Type B pancreatic cell (in vitro differentiated cells): ENCODE data around the gene LRRC37B. TPM values are rescaled to one million over a fixed set of nuclear protein-coding genes. Genes with fewer than 3 reads are reported as not detected.
A peak's percentile ranks its signal among the peaks of the same experiment; 100 is the strongest.
"Not testable (repeated sequence)": the region's sequence is repeated elsewhere in the genome, so short reads cannot be mapped to it uniquely, and the experiment has no call there.

Source experiments
- DNase-seq: peaks from one replicate; pipeline ENCODE4 v3.0.0; 2021; ENCODE audit warnings: mixed read lengths; ENCODE audit not compliant: unreplicated experiment; ENCODE audit errors: extremely low spot score
- H3K27ac Mint-ChIP-seq: 2 replicates; pipeline ENCODE4 v1.8.0; 2021; ENCODE audit warnings: mild to moderate bottlenecking, mixed read lengths
- H3K27me3 Mint-ChIP-seq: 2 replicates; pipeline ENCODE4 v1.8.0; 2021; ENCODE audit warnings: mixed read lengths
- H3K36me3 Mint-ChIP-seq: 2 replicates; pipeline ENCODE4 v1.8.0; 2021; ENCODE audit warnings: mixed read lengths
- H3K4me1 Mint-ChIP-seq: one replicate; pipeline ENCODE4 v1.8.0; 2021; ENCODE audit warnings: mixed read lengths; ENCODE audit not compliant: unreplicated experiment
- H3K4me3 Mint-ChIP-seq: 2 replicates; pipeline ENCODE4 v1.8.0; 2021; ENCODE audit warnings: mild to moderate bottlenecking, mixed read lengths
- H3K9me3 Mint-ChIP-seq: 2 replicates; pipeline ENCODE4 v1.8.0; 2021; ENCODE audit warnings: mixed read lengths
- long read RNA-seq: library from polyadenylated mRNA; unstranded; transcript quantifications from one replicate; pipeline ENCODE4 v2.0.0, GENCODE V29; 2020
- total RNA-seq: library from RNA; stranded (reverse); gene quantifications from 2 replicates; pipeline ENCODE4 v1.2.1, GENCODE V29; 2021; ENCODE audit warnings: low replicate concordance
- TF ChIP-seq, protein P1 (sequence below): fragments of 200-600 bp; sonication (generic); conservative IDR thresholded peaks from 2 replicates; pipeline ENCODE4 v1.5.0; 2021; ENCODE audit warnings: antibody characterized with exemption, mild to moderate bottlenecking

LRRC37B gene
- 15.0 and 28.8 TPM in 2 replicates for total RNA-seq
- long read RNA-seq, partial matches to known transcripts, result 1 of 3 reads
- long read RNA-seq, other reads (novel, unspliced or antisense), result 1 of 3 reads

DNA sequence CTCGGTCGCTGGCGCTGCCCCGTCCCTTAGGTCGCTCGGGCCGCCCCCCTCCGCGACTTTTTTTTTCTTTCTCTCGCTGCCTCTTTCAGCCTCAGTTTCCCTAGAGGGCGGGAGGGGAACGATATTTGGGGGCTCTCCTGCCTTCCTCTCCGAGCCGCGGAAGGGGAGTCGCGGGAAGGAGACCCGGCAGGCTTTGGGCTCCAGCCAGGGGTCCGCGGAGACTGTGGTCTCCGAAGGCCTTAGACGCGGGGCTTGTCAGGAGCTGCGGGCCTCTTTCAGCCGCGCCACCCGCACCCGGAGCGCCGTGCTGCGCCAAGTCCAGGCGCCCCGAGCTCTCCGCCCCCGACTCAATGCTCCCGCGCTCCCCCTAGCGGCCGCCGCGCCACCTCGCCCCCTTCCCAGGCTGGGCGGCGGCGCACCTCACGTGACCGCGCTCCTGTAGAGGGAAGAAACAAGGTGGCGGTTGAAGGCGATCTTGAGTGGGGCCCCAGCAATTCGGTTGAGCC, at the start of gene LRRC37B:
Gene LRRC37B, plus strand, starts transcription at position 427 of the 506 bp plus-strand sequence. CDS start 14,010 bp downstream, outside the sequence.
- peak within 1 kb of the TSS; percentile 94 for H3K4me3 Mint-ChIP-seq
- H3K36me3 Mint-ChIP-seq, result peaks cover 3% of the 10 kb centered on the region
- TF ChIP-seq, protein P1, sequence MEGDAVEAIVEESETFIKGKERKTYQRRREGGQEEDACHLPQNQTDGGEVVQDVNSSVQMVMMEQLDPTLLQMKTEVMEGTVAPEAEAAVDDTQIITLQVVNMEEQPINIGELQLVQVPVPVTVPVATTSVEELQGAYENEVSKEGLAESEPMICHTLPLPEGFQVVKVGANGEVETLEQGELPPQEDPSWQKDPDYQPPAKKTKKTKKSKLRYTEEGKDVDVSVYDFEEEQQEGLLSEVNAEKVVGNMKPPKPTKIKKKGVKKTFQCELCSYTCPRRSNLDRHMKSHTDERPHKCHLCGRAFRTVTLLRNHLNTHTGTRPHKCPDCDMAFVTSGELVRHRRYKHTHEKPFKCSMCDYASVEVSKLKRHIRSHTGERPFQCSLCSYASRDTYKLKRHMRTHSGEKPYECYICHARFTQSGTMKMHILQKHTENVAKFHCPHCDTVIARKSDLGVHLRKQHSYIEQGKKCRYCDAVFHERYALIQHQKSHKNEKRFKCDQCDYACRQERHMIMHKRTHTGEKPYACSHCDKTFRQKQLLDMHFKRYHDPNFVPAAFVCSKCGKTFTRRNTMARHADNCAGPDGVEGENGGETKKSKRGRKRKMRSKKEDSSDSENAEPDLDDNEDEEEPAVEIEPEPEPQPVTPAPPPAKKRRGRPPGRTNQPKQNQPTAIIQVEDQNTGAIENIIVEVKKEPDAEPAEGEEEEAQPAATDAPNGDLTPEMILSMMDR, result peak; percentile 98
- peak; percentile 95 for DNase-seq
- no peaks in the 10 kb centered on the region for H3K9me3 Mint-ChIP-seq
- peak within 1 kb of the TSS; percentile 85 for H3K27ac Mint-ChIP-seq
- no peaks in the 10 kb centered on the region for H3K27me3 Mint-ChIP-seq
- H3K4me1 Mint-ChIP-seq, result peaks cover 19% of the 10 kb centered on the region

DNA sequence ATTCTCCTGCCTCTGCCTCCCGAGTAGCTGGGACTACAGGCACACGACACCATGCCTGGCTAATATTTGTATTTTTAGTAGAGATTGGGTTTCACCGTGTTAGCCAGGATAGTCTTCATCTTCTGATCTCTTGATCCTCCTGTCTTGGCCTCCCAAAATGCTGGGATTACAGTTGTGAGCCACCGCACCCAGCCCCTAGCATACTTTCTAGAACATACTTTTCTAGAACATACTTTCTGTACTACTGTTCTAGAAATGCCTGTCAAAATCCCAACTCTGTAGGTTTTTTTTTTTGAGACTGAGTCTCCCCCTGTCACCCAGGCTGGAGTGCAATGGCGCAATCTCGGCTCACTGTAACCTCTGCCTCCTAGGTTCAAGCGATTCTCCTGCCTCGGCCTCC, 43.1 kb upstream of the LRRC37B start:
- not testable (repeated sequence) for H3K27ac Mint-ChIP-seq, H3K9me3 Mint-ChIP-seq
- H3K36me3 Mint-ChIP-seq, result peaks cover 12% of the 10 kb centered on the region

DNA sequence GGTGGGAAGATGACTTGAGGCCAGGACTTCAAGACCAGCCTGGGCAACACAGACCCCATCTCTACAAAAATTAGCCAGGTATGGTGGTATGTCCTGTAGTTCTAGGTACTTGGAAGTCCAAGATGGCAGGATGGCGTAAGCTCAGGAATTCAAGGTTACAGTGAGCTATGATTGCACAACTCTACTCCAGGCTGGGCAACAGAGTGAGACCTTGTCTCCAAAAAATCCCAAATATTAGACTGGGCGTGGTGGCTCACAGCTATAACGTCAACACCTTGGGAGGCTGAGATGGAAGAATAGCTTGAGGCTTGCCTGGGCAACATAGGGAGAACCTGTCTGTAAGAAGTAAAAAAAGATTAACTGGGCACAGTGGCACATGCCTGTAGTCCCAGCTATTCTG, 39.5 kb upstream of the LRRC37B start:
- Mint-ChIP-seq H3K27ac (no peak overlapping the region), H3K27me3 (no peaks in the 10 kb centered on the region)

More for the DNA sequence above, 43.1 kb upstream of the LRRC37B start:
- H3K4me1 Mint-ChIP-seq, H3K27me3 Mint-ChIP-seq, H3K4me3 Mint-ChIP-seq, DNase-seq: not testable (repeated sequence)

DNA sequence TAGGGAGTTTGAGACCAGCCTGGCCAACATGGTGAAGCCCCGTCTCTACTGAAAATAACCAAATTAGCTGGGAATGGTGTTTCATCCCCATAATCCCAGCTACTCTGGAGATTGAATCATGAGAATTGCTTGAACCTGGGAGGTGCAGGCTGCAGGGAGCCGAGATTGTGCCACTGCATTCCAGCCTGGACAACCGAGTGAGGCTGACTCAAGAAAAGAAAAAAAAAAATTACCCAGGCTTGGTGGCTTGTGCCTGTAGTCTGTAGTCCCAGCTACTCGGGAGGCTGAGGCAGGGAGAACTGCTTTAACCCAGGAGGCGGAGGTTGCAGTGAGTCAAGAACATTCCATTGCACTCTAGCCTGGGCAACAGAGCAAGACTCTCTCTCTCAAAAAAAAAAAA, 36.8 kb upstream of the LRRC37B start:
- H3K27ac Mint-ChIP-seq, H3K27me3 Mint-ChIP-seq, H3K4me3 Mint-ChIP-seq, H3K9me3 Mint-ChIP-seq, H3K36me3 Mint-ChIP-seq, DNase-seq, H3K4me1 Mint-ChIP-seq: not testable (repeated sequence)

More for the DNA sequence above, 39.5 kb upstream of the LRRC37B start:
- no peak overlapping the region for H3K4me3 Mint-ChIP-seq
- DNase-seq, result no peak
- H3K36me3 Mint-ChIP-seq, result peaks cover 2% of the 10 kb centered on the region
- H3K9me3 Mint-ChIP-seq, result no peaks in the 10 kb centered on the region
- H3K4me1 Mint-ChIP-seq, result no peaks in the 10 kb centered on the region
- TF ChIP-seq, protein P1, result no peak

DNA sequence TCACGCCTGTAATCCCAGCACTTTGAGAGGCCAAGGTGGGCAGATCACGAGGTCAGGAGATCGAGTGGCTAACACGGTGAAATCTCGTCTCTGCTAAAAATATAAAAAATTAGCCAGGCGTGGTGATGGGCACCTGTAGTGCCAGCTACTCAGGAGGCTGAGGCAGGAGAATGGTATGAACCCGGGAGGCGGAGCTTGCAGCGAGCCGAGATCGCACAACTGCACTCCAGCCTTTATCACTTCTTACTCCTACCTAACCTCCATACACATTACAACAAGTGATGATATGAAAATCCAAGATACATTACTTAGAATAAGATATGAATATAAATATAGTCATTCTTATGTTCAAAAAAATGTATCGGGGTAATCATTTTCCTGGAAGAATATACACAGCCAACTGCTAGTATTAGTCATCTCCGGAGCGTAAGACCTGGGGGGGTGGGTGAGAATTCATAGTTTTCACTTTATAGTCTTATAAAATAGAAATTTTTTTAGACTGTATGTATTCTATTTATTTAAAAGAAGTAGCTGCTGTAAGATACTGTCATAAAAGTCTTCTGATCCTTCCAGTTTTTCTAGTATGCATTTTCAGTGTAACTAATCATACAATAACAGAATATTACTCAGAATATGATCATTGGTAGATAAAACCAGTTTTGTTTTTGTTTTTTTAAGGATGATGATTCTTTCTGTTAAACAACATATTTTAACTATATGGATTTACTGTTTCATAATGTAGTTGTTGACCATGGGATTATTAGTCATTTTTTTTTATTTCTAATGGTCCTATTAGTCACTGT, 32.7 kb upstream of the LRRC37B start:
- H3K27ac Mint-ChIP-seq, H3K27me3 Mint-ChIP-seq, H3K4me3 Mint-ChIP-seq, H3K9me3 Mint-ChIP-seq, H3K4me1 Mint-ChIP-seq, DNase-seq: not testable (repeated sequence)
- H3K36me3 Mint-ChIP-seq, result peaks cover 13% of the 10 kb centered on the region

DNA sequence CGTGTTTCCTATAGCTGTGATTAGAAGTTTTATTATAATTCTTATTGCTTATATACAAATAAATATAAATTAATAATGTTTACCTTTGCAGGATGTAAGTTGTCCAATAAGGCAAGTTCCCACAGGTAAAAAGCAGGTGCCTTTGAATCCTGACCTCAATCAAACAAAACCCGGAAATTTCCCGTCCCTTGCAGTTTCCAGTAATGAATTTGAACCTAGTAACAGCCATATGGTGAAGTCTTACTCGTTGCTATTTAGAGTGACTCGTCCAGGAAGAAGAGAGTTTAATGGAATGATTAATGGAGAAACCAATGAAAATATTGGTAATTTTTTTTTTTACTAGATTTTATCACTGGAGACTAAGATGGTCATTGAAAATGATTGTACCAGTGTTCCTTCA, 31.8 kb upstream of the LRRC37B start:
- H3K4me3 Mint-ChIP-seq, DNase-seq, H3K27me3 Mint-ChIP-seq, H3K27ac Mint-ChIP-seq, H3K9me3 Mint-ChIP-seq, H3K4me1 Mint-ChIP-seq: not testable (repeated sequence)
- H3K36me3 Mint-ChIP-seq, result peaks cover 13% of the 10 kb centered on the region

DNA sequence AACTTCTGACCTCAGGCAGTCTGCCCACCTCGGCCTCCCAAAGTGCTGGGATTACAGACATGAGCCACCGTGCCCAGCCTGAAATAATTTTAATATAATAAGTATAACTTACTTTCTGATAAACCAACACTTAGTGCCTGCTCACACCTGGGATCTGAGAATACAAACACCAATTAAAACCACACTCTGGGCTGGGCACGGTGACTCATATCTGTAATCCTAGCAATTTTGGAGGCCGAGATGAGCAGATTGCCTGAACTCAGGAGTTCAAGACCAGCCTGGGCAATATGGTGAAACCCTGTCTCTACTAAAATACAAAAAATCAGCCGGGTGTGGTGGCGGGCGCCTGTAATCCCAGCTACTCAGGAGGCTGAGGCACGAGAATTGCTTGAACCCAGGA, 15.4 kb upstream of the LRRC37B start:
- not testable (repeated sequence) for H3K27me3 Mint-ChIP-seq, H3K27ac Mint-ChIP-seq, H3K9me3 Mint-ChIP-seq, H3K4me1 Mint-ChIP-seq, H3K4me3 Mint-ChIP-seq, DNase-seq
- peaks cover 14% of the 10 kb centered on the region for H3K36me3 Mint-ChIP-seq

DNA sequence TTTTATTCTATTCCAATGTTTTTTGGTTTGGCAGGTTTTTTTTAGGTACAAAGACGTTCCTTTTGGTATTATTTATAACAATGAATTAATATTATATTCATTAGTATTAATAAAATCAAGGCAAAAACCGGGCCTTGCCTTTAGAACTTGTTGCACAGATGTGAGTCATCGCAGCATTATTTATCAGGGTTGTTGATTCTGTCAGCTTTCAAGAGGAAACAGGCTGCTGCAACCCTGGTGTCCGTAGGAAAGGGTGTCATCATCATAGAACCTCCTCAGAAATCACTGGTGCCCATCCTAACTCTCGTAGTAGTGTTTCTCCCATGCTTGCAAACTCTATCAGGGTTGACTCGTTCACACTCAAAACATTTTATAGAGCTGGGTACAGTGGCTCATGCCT, 10.2 kb upstream of the LRRC37B start:
- H3K9me3 Mint-ChIP-seq, result no peaks in the 10 kb centered on the region
- H3K27me3 Mint-ChIP-seq, result no peaks in the 10 kb centered on the region
- no peak for DNase-seq
- H3K27ac Mint-ChIP-seq, result no peak overlapping the region
- H3K4me1 Mint-ChIP-seq, result no peaks in the 10 kb centered on the region
- no peak overlapping the region for H3K4me3 Mint-ChIP-seq
- TF ChIP-seq, protein P1, result no peak
- peaks cover 14% of the 10 kb centered on the region for H3K36me3 Mint-ChIP-seq
